ENCODE data around the gene CCDC6. TPM values are rescaled to one million over a fixed set of nuclear protein-coding genes. Genes with fewer than 3 reads are reported as not detected.

Gene CCDC6
- total and polyA plus RNA-seq, 2 of the 8 experiments (the other 6 are each of a cell fraction or from before 2014, with no cell fraction given) = 42.2 to 74.4 TPM

DNA sequence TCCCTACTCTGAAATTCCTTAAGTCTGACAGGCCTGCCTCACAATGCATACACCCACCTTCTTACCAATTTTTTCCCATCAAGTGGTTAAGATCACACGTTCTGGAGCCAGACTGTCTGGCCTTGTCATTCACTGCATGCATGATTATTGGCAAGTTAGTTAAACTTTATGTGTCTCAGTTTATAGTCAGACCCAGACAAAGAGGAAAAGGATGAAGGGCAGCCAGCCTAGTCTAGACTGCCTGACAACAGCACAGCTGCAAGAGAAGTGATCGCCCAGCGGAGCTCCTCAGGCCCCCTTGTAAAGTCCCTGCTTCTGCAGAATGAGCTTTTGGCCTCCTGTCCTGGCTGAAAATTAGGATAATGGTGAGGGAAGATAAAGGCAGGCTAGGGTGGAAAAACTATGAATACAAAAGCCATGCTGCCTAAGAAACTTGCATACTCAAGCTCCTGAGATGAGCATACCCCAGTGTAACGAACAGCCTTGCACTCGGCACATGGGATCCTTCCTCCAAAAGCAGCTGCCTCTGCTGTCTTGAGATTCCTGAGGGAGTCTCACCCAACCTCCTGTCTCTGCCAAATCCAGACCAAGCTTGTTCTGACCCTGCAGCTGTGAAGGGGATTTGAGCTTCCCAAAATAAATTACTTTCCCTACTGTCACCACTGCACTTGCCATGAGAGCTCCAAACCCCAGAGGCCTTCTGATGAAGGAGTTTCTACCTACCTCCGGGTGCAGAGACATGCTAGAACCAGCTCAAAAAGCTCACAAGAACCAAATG, 126.4 kb downstream of the CCDC6 start:
- no peak for FAIRE-seq
- no peak overlapping the region for H3K18ac ChIP-seq (ENCODE audit: extremely low read depth, low read length)
- CTCF ChIA-PET (ENCODE audit: partially characterized antibody) = interaction anchor here (1.1 to 1.7 kb wide), 3 partner anchors 27 to 79 kb away, joined by 3 to 6 read pairs (median 5); no protein-coding TSS in a partner anchor
- no peak overlapping the region for H3K14ac ChIP-seq (ENCODE audit: insufficient read length)
- H2AK5ac ChIP-seq (ENCODE audit: low read depth, low read length) = no peak overlapping the region
- H2BK120ac ChIP-seq (replicated peaks; ENCODE audit: low read depth, low read length) = no peak overlapping the region
- no peak overlapping the region for H3K4me3 ChIP-seq (ENCODE audit: extremely low read depth in 1 of 4, insufficient read depth in 2 of 4, low read depth in 3 of 4, low read length in 4 of 4)
- H3K36me3 ChIP-seq (ENCODE audit: control insufficient read depth in 2 of 4, insufficient read depth in 4 of 4, low read length in 3 of 4) = no peaks in the 10 kb centered on the region
- no peak overlapping the region for H2AFZ ChIP-seq (ENCODE audit: low read length)
- no peak for TF ChIP-seq CBX5 (IDR thresholded peaks at IDR 0.05; ENCODE audit: low read depth, low read length)
- TF ChIP-seq, protein P1, sequence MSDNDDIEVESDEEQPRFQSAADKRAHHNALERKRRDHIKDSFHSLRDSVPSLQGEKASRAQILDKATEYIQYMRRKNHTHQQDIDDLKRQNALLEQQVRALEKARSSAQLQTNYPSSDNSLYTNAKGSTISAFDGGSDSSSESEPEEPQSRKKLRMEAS (IDR thresholded peaks at IDR 0.05) = no peak
- H3K9me3 ChIP-seq (ENCODE audit: insufficient read depth in 2 of 2, low read depth in 1 of 2, low read length in 1 of 2) = peaks cover 11% of the 10 kb centered on the region in 2 experiments; a peak in 3 of 4 replicates
- H3K23me2 ChIP-seq (ENCODE audit: low read depth, low read length) = no peaks in the 10 kb centered on the region; the same call in 1 of the 2 replicates
- no peak overlapping the region for H2BK12ac ChIP-seq (ENCODE audit: low read depth, low read length)
- H3K9ac ChIP-seq (replicated peaks in 1 of 4; ENCODE audit: extremely low read depth in 1 of 4, low read depth in 3 of 4, low read length in 3 of 4) = no peak overlapping the region
- no peak overlapping the region for H2BK15ac ChIP-seq (ENCODE audit: low read length)
- H3K23ac ChIP-seq (ENCODE audit: insufficient read length) = no peak overlapping the region
- H3K79me1 ChIP-seq (ENCODE audit: low read depth, low read length) = no peaks in the 10 kb centered on the region
- H3K27me3 ChIP-seq (replicated peaks in 1 of 4; ENCODE audit: control insufficient read depth in 3 of 4, extremely low read depth in 1 of 4, insufficient read depth in 3 of 4, low read length in 3 of 4) = no peaks in the 10 kb centered on the region
- DNase-seq (ENCODE audit: low read depth in 1 of 2, low spot score in 2 of 2) = no peak
- H3K79me2 ChIP-seq (ENCODE audit: control insufficient read depth in 1 of 2, insufficient read depth in 2 of 2, low read length in 2 of 2) = no peaks in the 10 kb centered on the region
- no peaks in the 10 kb centered on the region for H4K20me1 ChIP-seq (replicated peaks in 1 of 2; ENCODE audit: control insufficient read depth in 1 of 2, insufficient read depth in 2 of 2, low read length in 2 of 2)
- WGBS, 2 experiments (ENCODE audit: extremely low coverage in 1 of 2, insufficient coverage in 1 of 2, insufficient read length in 1 of 2, insufficient replicate concordance in 2 of 2, low coverage in 1 of 2, low lambda C conversion rate in 2 of 2, missing lambda C conversion rate in 1 of 2) = 84% methylated on average over 6 of the region's 6 CpGs; no CpG with 5 or more reads in 1 of the 2 experiments
- no peak overlapping the region for H3K56ac ChIP-seq (replicated peaks; ENCODE audit: insufficient read length, low read depth, low read length)
- no peak overlapping the region for H2BK20ac ChIP-seq (ENCODE audit: low read length)
- H4K5ac ChIP-seq (ENCODE audit: insufficient read length, low read depth, low read length) = no peak overlapping the region
- no peaks in the 10 kb centered on the region for H3K4me1 ChIP-seq (replicated peaks in 1 of 4; ENCODE audit: control insufficient read depth in 3 of 4, insufficient read depth in 4 of 4, low read length in 3 of 4)
- no peak overlapping the region for H3K4ac ChIP-seq (replicated peaks; ENCODE audit: insufficient read length, low read depth, low read length)
- H3K27ac ChIP-seq (ENCODE audit: low read depth, low read length) = no peak overlapping the region
- no peak overlapping the region for H2BK5ac ChIP-seq (ENCODE audit: low read depth, low read length)
- H4K91ac ChIP-seq (replicated peaks; ENCODE audit: insufficient read length, low read length) = no peak overlapping the region
- H4K8ac ChIP-seq (ENCODE audit: extremely low read depth, insufficient read depth, low read length) = no peak overlapping the region
- POLR2A ChIA-PET (ENCODE audit: partially characterized antibody) = interaction anchor here (0.6 to 0.9 kb wide), 2 partner anchors 403 to 659 kb away, joined by 3 read pairs; no protein-coding TSS in a partner anchor
- no peak overlapping the region for H3K4me2 ChIP-seq (ENCODE audit: insufficient read depth in 1 of 2, low read depth in 2 of 2, low read length in 2 of 2)

Measured in H1 (cell line).